MG63 (cell line): Measurements from ENCODE around the gene WASL. TPM values are rescaled to one million over a fixed set of nuclear protein-coding genes. Genes with fewer than 3 reads are reported as not detected.

Source experiments
- DNase-seq: peaks from one replicate; pipeline ENCODE4 v3.0.0-alpha.2; 2020
- H3K27me3 ChIP-seq: fragments of 250-450 bp; sonication (Bioruptor Pico); 2 replicates; pipeline ENCODE4 v1.5.1; 2020; ENCODE audit warnings: mild to moderate bottlenecking, moderate library complexity
- H3K36me3 ChIP-seq: fragments of 250-450 bp; sonication (Bioruptor Pico); 2 replicates; pipeline ENCODE4 v1.5.1; 2020; ENCODE audit warnings: mild to moderate bottlenecking, moderate library complexity
- H3K4me3 ChIP-seq: fragments of 250-450 bp; sonication (Bioruptor Pico); 2 replicates; pipeline ENCODE4 v1.5.1; 2020; ENCODE audit warnings: mild to moderate bottlenecking, moderate library complexity
- H3K9me3 ChIP-seq: fragments of 250-450 bp; sonication (Bioruptor Pico); 2 replicates; pipeline ENCODE4 v1.5.1; 2020; ENCODE audit warnings: mild to moderate bottlenecking, moderate library complexity
- total RNA-seq: library from RNA; depleted of rRNA; stranded (reverse); fragments of >200 nt; shearing (Covaris generic); gene quantifications from 2 replicates; pipeline ENCODE4 v1.2.3, GENCODE V29; 2014; ENCODE audit warnings: low replicate concordance

WASL gene
- total RNA-seq, 1 experiment from 2014 or later, result 1.4 TPM

DNA sequence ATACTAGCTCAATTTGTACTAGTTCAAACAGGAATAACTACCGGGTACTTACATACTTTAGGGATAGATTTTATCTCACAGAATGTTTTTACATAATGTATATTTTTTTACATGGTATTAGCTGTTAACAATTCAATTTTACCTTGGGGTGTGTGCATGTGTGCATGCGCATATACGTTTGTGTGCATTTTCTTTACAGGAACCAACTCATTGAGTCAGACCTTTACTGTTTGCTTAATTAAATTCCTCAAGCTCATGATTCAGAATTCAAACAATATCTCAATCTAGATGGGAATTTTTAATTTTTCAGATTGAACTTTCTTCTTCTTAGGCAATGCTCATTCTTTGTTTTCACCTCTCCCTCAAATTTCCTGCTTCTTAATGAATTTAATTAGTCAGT lies 24.7 kb upstream of the WASL start:
- DNase-seq, result no peak
- Histone ChIP-seq H3K4me3 (no peak overlapping the region), H3K27me3 (no peaks in the 10 kb centered on the region), H3K36me3 (no peaks in the 10 kb centered on the region), H3K9me3 (no peaks in the 10 kb centered on the region)

DNA sequence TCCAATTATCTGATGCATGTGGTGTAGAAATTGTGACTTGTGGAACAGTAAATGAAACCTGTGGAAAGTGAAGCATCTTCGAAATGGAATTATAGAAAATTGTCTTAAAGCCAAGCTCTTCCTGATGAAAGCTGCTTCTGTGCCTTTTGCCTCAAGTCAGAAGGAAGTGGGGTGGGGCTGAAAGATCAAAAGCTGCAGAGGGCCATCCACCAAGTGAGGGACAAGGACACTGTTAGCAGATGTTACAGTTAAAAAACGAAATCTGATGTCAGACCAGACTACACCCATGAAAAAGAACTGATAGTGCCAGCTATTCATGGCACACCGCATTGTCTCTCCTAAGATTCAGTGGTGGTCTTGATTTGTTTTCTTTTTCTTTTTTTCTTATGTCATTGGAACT lies 23.8 kb upstream of the WASL start:
- no peaks in the 10 kb centered on the region for H3K9me3 ChIP-seq
- no peaks in the 10 kb centered on the region for H3K27me3 ChIP-seq
- H3K4me3 ChIP-seq, result no peak overlapping the region
- no peaks in the 10 kb centered on the region for H3K36me3 ChIP-seq
- DNase-seq, result no peak

DNA sequence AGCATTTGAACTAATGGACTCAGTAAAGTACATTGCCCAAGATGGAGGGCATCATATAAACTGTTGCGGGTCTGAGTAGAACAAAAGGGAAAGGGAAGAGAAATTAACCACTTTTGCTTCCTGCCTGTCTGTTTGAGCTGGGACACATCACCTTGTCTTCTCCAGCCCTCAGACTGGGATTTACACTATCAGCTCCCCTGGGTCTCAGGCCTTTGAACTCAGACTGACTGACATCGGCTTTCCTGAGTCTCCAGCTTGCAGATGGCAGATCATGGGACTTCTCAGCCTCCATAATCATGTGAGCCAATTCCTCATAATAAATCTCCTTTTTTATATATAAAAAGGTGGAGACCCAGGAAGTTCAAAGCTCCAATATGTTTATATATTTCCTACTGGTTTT lies 23.0 kb upstream of the WASL start:
- H3K4me3 ChIP-seq, result no peak overlapping the region
- no peaks in the 10 kb centered on the region for H3K27me3 ChIP-seq
- no peaks in the 10 kb centered on the region for H3K36me3 ChIP-seq
- DNase-seq, result no peak
- no peaks in the 10 kb centered on the region for H3K9me3 ChIP-seq

DNA sequence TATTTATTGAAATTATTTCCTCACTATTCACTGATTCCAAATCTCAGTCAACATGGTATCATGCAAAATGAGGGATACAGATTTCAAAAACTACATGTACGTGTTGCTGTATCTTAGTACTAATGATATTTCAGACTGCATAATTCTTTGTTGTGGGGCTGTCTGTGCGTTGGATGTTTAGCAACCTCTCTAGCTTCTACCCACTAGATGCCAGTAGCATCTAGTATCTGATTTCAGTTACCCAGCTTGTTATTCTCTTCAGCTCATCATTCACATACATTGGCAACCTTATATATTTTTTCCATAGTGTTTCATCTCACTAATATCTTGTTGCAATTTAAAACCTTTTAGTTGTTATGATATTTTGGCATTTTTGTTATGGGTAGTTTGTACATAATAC lies 22.5 kb upstream of the WASL start:
- Histone ChIP-seq H3K36me3 (no peaks in the 10 kb centered on the region), H3K27me3 (no peaks in the 10 kb centered on the region), H3K4me3 (no peak overlapping the region), H3K9me3 (no peaks in the 10 kb centered on the region)
- no peak for DNase-seq

DNA sequence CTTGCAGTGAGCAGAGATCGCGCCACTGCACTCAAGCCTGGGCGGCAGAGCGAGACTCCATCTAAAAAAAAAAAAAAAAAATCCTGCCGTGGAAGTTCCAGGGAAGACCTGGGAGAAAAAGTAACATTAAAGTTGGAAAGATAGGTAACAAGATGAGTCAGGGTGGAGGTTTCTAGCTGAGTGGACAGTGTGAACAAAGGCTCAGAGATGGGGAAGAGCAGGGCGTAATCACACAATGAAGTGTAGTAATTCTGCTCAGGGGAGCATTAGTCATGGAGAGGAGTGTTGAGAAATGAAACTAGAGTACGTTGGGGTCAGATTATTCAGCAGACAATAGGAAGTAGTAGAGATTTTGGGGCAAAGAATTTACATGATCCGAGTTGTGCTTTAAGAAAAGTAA lies 21.6 kb upstream of the WASL start:
- DNase-seq, result peak; percentile 6
- H3K9me3 ChIP-seq, result no peaks in the 10 kb centered on the region
- no peaks in the 10 kb centered on the region for H3K27me3 ChIP-seq
- H3K36me3 ChIP-seq, result no peaks in the 10 kb centered on the region
- no peak overlapping the region for H3K4me3 ChIP-seq

DNA sequence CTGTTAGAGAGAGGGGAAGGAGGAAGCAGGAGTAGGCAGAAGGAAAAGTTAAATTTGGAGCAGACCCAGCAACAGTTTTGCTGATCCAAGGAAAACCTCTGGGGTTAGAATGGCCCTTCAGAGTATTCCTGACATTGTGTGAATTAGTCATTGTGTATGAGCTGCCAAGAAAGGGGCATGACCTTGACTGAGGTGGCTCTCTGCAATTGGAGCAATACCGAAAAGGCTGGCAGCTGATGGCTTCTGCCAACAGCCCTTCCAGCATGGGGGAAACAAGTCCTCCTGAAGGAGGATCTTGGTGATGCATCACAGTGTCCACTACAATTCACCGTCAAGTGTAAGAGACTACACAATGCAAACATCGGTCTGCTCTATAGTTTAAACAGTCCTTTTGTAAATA lies 20.6 kb upstream of the WASL start:
- no peak overlapping the region for H3K4me3 ChIP-seq
- DNase-seq, result peak; percentile 84

DNA sequence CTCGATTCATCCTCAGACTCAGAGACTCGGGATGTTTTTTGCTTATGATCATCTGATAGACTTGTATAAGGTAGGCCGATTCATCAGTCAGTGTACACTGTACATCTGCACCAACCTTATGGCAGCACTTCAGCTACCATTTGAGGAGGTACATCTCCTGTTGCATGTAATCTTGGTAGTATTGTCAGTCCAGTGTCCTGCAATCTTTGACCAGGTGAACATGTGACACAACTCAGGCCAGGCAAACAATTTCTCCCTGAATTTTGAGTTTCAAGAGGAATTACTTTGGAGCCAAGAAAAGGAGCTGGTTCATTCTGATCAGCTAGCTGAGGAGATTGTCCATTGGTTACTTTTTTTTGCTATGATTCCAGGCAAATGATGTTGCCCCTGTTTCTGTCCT lies 19.7 kb upstream of the WASL start:
- Histone ChIP-seq H3K9me3 (no peaks in the 10 kb centered on the region), H3K27me3 (no peaks in the 10 kb centered on the region), H3K4me3 (no peak overlapping the region), H3K36me3 (no peaks in the 10 kb centered on the region)
- no peak for DNase-seq

More for the DNA sequence above, 20.6 kb upstream of the WASL start:
- no peaks in the 10 kb centered on the region for H3K9me3 ChIP-seq
- no peaks in the 10 kb centered on the region for H3K27me3 ChIP-seq
- H3K36me3 ChIP-seq, result no peaks in the 10 kb centered on the region

DNA sequence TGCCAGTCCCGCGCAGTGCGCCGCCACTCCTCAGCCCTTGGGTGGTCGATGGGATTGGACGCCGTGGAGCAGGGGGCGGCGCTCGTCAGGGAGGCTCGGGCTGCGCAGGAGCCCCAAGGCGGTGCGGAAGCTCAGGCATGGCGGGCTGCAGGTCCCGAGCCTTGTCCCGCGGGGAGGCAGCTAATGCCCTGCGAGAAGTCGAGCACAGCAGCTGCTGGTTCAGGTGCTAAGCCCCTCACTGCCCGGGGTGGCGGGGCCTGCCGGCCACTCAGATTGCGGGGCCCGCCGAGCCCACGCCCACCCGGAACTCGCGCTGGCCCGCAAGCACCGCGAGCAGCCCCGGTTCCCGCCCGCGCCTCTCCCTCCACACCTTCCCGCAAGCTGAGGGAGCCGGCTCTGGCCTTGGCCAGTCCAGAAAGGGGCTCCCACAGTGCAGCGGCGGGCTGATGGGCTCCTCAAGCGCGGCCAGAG lies 14.4 kb upstream of the WASL start:
- Histone ChIP-seq H3K27me3 (no peaks in the 10 kb centered on the region), H3K9me3 (no peaks in the 10 kb centered on the region), H3K4me3 (no peak overlapping the region), H3K36me3 (no peaks in the 10 kb centered on the region)
- DNase-seq, result no peak

DNA sequence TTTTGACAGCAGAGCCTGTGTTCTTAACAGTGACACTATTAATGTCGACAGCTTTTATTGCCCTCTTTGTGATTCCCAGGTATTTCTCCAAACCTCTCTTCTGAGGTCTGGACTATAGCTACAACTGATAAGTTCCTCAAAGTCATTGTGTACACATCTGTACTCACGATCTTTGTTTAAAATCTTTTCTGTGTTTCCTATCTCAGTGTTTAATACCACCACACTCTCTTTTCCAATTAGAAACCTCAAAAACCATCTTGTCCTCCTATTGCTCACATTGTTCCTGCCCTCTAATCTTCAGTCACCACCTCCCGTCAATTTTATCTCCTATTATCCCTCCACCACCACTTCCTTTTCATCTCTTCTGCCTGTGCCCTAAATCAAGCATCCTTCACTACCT lies 12.9 kb upstream of the WASL start:
- Histone ChIP-seq H3K27me3 (no peaks in the 10 kb centered on the region), H3K4me3 (no peak overlapping the region), H3K36me3 (no peaks in the 10 kb centered on the region), H3K9me3 (no peaks in the 10 kb centered on the region)
- DNase-seq, result no peak

DNA sequence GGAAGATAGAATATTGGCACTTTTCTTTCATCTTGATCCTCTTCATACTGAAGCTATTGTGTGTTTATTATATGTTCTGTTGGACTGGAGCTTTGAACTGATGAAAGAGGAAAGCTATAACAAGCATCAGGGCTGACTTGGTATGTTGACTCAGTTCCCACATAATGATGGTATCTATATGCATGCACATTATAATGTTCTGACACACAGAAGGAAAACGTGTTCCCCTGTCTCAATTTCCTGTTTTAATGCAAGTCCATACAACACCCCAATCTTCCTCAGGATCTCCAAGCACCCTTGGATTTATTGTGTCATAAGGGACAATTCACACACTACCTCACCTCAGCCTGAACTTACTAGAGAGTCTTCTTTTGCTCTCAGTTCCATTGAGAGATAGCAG lies 8.3 kb upstream of the WASL start:
- no peak for DNase-seq
- no peaks in the 10 kb centered on the region for H3K27me3 ChIP-seq
- no peak overlapping the region for H3K4me3 ChIP-seq
- no peaks in the 10 kb centered on the region for H3K36me3 ChIP-seq
- no peaks in the 10 kb centered on the region for H3K9me3 ChIP-seq

DNA sequence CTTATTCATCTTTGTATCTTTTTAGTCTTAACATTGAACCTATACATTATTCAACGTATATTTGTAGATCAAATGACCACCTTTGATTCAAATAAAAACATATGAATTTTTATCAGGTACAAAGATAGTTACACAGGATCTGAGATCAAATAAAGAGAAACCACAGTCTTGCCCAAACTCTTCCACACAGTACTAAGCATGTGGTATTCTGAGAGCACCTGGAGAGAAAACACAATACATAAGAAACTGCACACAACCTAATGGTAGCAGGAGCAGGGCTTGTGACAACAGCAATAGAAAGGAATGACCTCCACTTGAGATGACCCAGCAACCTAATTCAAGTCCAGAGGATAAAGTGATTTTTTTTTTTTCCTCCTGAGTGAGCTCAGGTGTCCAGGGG lies 6.5 kb upstream of the WASL start:
- Histone ChIP-seq H3K27me3 (no peaks in the 10 kb centered on the region), H3K4me3 (no peak overlapping the region), H3K9me3 (no peaks in the 10 kb centered on the region), H3K36me3 (no peaks in the 10 kb centered on the region)
- no peak for DNase-seq

DNA sequence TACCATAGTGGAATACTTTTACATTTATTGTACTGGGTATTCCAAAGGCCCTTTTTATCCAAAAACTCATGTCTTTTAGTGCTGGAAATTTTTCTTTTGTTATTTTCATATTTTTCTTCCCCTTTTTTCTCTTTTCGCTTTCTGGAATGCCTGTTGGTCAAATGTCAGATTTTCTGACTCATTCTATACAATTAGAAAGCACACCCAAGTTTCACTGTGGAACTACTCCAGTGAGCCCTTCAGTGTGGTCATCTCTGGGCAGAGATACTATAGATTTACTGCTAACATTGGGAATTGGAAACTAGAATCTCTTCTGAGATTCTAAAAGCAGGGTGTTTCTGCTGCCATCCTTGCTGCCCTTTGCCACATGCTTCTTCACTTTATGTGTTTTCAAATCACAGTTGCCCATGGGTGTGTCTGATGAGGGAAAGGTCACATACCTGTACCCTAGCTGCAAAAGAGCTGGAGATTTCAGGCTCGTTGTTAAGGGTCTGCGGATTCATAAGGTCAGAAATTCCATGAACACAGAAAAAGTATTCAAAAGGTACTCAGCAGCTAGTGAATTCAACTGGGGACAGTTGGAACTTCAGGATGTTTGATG lies 5.6 kb upstream of the WASL start:
- no peak for DNase-seq
- Histone ChIP-seq H3K4me3 (no peak overlapping the region), H3K27me3 (no peaks in the 10 kb centered on the region), H3K36me3 (no peaks in the 10 kb centered on the region), H3K9me3 (no peaks in the 10 kb centered on the region)

DNA sequence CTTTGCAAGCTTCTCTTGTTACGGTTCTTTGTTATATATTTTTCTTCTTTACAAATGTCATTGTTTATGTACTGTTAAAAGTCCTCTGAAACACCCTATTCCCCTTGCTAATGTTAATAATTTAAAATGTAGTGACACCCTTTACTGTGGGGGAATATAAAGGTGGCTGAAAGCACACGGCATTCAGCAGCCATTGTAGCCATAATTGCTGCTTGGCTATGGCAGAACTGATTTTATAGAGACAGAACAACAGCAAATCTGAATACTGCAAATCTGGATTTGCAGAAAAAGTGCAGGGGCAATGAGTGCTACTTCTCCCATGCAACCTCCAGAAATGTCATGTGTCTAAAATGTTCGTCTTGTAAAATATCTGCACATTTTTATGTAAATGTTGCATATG lies 3.7 kb upstream of the WASL start:
- no peak for DNase-seq
- H3K9me3 ChIP-seq, result no peaks in the 10 kb centered on the region
- H3K36me3 ChIP-seq, result no peaks in the 10 kb centered on the region
- H3K27me3 ChIP-seq, result no peaks in the 10 kb centered on the region
- no peak overlapping the region for H3K4me3 ChIP-seq

DNA sequence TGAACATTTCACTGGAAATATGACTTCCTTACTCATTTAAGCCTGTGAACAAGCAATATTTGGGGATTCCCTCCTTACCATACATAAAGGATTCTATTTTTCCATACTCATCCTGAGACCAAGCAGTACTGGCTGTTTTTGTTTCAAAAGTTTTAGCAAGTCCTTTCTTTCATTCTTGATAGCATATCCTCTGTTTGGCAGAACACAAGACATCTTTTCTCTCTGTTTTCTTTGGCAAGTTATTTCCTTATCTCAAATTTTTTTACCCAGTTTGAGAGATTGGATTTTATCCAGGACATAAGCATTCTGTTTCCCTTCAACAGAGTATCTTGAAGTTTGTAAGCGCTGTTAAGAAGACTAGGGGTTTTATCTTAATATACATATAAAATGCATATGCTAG lies 3.0 kb upstream of the WASL start:
- no peak for DNase-seq
- Histone ChIP-seq H3K4me3 (no peak overlapping the region), H3K9me3 (no peaks in the 10 kb centered on the region), H3K27me3 (no peaks in the 10 kb centered on the region), H3K36me3 (no peaks in the 10 kb centered on the region; the same call in 1 of the 2 replicates)

DNA sequence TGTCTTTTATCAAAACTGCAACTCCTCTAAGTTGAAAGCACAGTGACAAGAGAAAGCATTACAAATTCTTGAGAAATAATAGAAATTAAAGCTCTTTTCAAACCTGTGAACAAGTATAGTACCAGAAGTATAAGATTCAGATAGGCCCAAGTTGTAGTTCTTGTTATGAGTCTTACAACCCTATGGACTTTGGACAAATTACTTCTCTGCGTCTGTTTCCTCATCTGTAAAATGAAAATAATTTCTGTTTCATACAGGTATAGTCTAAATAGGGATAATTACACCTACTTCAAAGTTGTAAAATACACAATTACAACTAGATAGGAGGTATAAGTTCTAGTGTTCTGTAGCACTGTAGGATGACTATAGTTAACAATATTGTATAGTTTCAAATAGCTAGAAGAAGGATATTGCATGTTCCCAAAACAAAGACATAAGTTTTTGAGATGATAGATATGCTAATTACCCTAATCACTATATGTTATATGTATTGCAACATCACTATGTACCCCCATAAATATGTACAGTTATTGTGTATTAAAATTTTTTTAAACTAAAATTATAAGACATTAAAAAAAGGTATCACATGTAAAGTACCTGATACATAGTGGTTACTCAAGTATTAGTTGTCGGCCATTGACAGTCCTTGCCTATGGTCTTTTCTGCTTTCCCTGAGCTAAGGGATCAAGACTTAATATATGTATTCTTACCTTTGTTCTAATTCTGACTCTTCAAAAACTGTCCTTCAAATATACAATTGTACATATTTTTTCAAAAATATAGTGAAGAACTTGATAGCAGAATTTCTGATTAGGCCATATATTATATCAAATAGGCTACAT lies 1.8 kb upstream of the WASL start:
- no peaks in the 10 kb centered on the region; the same call in 1 of the 2 replicates for H3K36me3 ChIP-seq
- H3K9me3 ChIP-seq, result no peaks in the 10 kb centered on the region
- DNase-seq, result no peak
- no peaks in the 10 kb centered on the region for H3K27me3 ChIP-seq
- H3K4me3 ChIP-seq, result peak overlapping the region; percentile 85

DNA sequence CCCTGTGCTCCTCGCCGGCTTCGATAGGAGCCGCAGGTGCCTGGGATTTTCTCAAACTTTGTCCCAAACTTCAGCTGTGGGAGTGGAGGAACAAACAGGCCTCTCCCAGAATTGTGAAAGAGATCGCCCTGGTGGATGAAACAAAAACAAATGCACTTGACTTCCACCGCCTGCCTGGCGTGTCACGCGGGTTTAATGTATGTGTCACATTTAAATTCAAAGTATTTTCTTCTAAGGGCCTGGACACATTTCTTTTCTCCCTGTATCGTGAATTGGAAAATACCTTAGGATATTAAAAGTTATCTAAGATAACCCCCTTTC lies 694 bp upstream of the WASL start:
- peak; percentile 44 for DNase-seq
- Histone ChIP-seq H3K36me3 (no peaks in the 10 kb centered on the region; the same call in 1 of the 2 replicates), H3K9me3 (no peaks in the 10 kb centered on the region), H3K27me3 (no peaks in the 10 kb centered on the region), H3K4me3 (peak overlapping the region; percentile 85)

DNA sequence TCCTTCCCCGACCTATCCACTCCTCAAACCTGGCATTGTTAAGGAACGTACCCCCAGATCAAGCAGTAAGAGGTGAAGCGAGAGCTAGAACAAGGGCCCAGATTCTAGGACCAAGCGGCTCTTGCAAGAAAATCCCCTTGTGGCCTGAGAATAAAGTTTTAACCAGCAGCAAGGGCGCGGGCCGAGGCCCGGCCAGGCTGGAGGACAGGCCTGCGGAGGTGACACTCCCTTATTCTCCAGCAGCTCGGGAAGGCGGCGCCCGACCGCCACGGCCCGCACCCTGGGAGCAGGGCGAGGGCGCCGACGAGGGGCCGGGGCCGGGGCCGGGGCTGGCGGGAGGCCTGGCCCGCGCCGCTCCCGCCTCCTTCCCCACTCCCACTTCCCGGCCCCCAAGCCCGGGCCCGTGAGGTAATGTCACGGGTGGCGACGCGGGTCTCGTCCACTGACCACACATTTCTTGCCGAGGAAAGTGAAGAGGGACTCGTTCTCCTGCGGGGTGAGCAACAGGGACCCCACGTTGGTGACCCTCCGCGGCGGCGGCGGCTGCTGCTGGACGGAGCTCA lies 551 bp downstream of the WASL start:
- DNase-seq, result peak; percentile 29

More for the DNA sequence above, 551 bp downstream of the WASL start:
- Histone ChIP-seq H3K4me3 (peak overlapping the region; percentile 85), H3K36me3 (no peaks in the 10 kb centered on the region; the same call in 1 of the 2 replicates), H3K9me3 (no peaks in the 10 kb centered on the region), H3K27me3 (no peaks in the 10 kb centered on the region)
